GM21515 (cell line): Measurements from ENCODE around the gene ZNF311.
"Not testable (repeated sequence)": the region's sequence is repeated elsewhere in the genome, so short reads cannot be mapped to it uniquely, and the experiment has no call there.

ENCODE experiments used
- ATAC-seq: cut with Tn5 transposase; IDR thresholded peaks from one replicate; pipeline ENCODE4 v1.9.1; 2021; ENCODE audit not compliant: unreplicated experiment

ZNF311 gene

GRCh38 chr6:28956331-28956730 is 48.8 kb downstream of the ZNF311 start:
- ATAC-seq: no peak

- ATAC-seq: no peak
These were observed 51.4 kb downstream of the ZNF311 start for GRCh38 chr6:28953585-28954258.

- no peak for ATAC-seq
These were observed 52.0 kb downstream of the ZNF311 start for GRCh38 chr6:28953039-28953584.

- ATAC-seq: not testable (repeated sequence)
These were observed 55.4 kb downstream of the ZNF311 start for GRCh38 chr6:28949656-28950195.

GRCh38 chr6:28948782-28949486 is 56.2 kb downstream of the ZNF311 start:
- no peak for ATAC-seq

GRCh38 chr6:28947831-28948270 is 57.3 kb downstream of the ZNF311 start:
- ATAC-seq: no peak

GRCh38 chr6:28947067-28947765 is 57.9 kb downstream of the ZNF311 start:
- ATAC-seq: no peak

- ATAC-seq: no peak
These were observed 59.8 kb downstream of the ZNF311 start for GRCh38 chr6:28945349-28945748.
